Stimulated activated memory B cell treated with anti-CD40 and anti-IgM and Interleukin-4, amounts not matched to agents 10 μg/mL and 1 μg/mL and 100 μg/mL, for 72 hours (primary cell): ENCODE results near the gene TTLL12.

Experiments used
- ATAC-seq: fragments of 150-1000 bp; cut with Tn5 transposase; 2 replicates; pipeline ENCODE4 v1.10.0; 2021
- H3K27ac Mint-ChIP-seq: one replicate; pipeline ENCODE4 v1.8.0; 2022; ENCODE audit warnings: mild to moderate bottlenecking, mixed read lengths
- H3K27me3 Mint-ChIP-seq: one replicate; pipeline ENCODE4 v1.8.0; 2022; ENCODE audit warnings: mixed read lengths
- H3K36me3 Mint-ChIP-seq: one replicate; pipeline ENCODE4 v1.8.0; 2022; ENCODE audit warnings: mixed read lengths
- H3K4me1 Mint-ChIP-seq: one replicate; pipeline ENCODE4 v1.8.0; 2022; ENCODE audit warnings: mixed read lengths
- H3K4me3 Mint-ChIP-seq: one replicate; pipeline ENCODE4 v1.8.0; 2022; ENCODE audit warnings: mild to moderate bottlenecking, moderate library complexity, mixed read lengths
- H3K9me3 Mint-ChIP-seq: one replicate; pipeline ENCODE4 v1.8.0; 2022; ENCODE audit warnings: mixed read lengths

The TTLL12 gene

DNA sequence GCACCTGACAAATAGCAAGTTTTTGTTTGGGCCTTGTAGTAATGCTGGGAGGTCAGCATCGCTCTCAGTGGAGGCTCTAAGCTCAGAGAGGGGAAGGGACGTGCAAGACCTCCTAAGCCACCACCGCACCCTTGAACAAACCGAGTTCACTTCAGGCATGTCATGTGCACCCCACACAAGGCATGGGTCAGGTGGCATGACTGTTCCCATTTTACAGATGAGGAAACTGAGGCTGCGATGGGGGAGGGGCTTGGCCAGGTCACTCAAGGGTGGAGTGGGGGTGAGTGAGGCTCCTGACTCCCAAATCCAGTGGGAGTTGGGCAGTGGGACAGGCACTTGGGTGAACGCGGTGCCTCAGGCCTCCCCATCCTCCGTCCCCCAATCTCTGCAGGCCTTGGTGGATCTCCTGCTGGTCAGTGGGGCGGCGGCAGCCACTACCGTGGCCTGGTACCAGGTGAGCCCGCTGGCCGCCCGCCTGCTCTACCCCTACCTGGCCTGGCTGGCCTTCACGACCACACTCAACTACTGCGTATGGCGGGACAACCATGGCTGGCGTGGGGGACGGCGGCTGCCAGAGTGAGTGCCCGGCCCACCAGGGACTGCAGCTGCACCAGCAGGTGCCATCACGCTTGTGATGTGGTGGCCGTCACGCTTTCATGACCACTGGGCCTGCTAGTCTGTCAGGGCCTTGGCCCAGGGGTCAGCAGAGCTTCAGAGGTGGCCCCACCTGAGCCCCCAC is 24.4 kb downstream of the TTLL12 start:
- H3K27me3 Mint-ChIP-seq: no peaks in the 10 kb centered on the region
- no peak overlapping the region for H3K27ac Mint-ChIP-seq
- H3K4me1 Mint-ChIP-seq: peaks cover 19% of the 10 kb centered on the region

GRCh38 chr22:43160497-43161126 is 26.3 kb downstream of the TTLL12 start:
- peaks cover 28% of the 10 kb centered on the region for H3K4me1 Mint-ChIP-seq
- no peak for ATAC-seq
- H3K9me3 Mint-ChIP-seq: no peaks in the 10 kb centered on the region
- H3K36me3 Mint-ChIP-seq: peaks cover 5% of the 10 kb centered on the region
- H3K27ac Mint-ChIP-seq: no peak overlapping the region
- no peak overlapping the region for H3K4me3 Mint-ChIP-seq
- no peaks in the 10 kb centered on the region for H3K27me3 Mint-ChIP-seq

More for the DNA sequence above, 24.4 kb downstream of the TTLL12 start:
- H3K9me3 Mint-ChIP-seq: no peaks in the 10 kb centered on the region
- no peak for ATAC-seq
- no peak overlapping the region for H3K4me3 Mint-ChIP-seq
- H3K36me3 Mint-ChIP-seq: peaks cover 22% of the 10 kb centered on the region

- H3K27me3 Mint-ChIP-seq: no peaks in the 10 kb centered on the region
- ATAC-seq: no peak
- H3K4me3 Mint-ChIP-seq: no peak overlapping the region
- no peaks in the 10 kb centered on the region for H3K9me3 Mint-ChIP-seq
- H3K27ac Mint-ChIP-seq: no peak overlapping the region
- H3K36me3 Mint-ChIP-seq: peaks cover 5% of the 10 kb centered on the region
- H3K4me1 Mint-ChIP-seq: peaks cover 35% of the 10 kb centered on the region
Observed at GRCh38 chr22:43159484-43160178, 27.3 kb downstream of the TTLL12 start.

DNA sequence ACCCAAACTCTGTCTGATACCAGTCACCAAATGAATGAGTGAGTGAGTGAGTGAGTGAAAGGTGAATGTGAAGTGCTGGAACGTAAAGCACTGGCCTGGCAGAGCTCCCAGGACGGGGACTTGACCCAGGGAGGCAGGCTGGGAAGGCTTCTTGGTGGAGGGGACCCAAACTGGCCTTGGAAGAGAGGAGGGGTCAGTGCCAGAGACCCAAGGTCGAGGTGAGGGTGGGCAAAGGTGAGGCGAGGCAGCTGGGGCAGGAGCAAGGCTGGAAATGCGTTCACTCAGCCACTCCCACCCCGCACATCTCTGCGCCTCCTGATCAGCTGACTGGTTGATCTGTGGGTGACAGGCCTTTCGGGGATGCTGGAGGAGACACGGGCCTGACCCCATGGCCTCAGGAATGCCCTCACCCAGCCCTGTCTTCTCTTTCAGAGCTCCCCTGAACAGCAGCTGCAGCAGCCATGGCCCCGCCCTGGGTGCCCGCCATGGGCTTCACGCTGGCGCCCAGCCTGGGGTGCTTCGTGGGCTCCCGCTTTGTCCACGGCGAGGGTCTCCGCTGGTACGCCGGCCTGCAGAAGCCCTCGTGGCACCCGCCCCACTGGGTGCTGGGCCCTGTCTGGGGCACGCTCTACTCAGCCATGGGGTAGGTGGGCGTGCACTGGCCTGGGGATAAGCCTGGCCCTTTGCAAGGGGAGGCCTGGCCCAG is 28.0 kb downstream of the TTLL12 start:
- peaks cover 5% of the 10 kb centered on the region for H3K36me3 Mint-ChIP-seq
- no peaks in the 10 kb centered on the region for H3K27me3 Mint-ChIP-seq
- no peak overlapping the region for H3K4me3 Mint-ChIP-seq
- no peaks in the 10 kb centered on the region for H3K9me3 Mint-ChIP-seq
- H3K27ac Mint-ChIP-seq: no peak overlapping the region
- no peak for ATAC-seq
- H3K4me1 Mint-ChIP-seq: peaks cover 35% of the 10 kb centered on the region

GRCh38 chr22:43157874-43158546 is 28.9 kb downstream of the TTLL12 start:
- Mint-ChIP-seq H3K27ac (no peak overlapping the region), H3K4me1 (peaks cover 35% of the 10 kb centered on the region), H3K27me3 (peaks cover 4% of the 10 kb centered on the region), H3K36me3 (peaks cover 5% of the 10 kb centered on the region), H3K9me3 (no peaks in the 10 kb centered on the region), H3K4me3 (no peak overlapping the region)
- no peak for ATAC-seq

DNA sequence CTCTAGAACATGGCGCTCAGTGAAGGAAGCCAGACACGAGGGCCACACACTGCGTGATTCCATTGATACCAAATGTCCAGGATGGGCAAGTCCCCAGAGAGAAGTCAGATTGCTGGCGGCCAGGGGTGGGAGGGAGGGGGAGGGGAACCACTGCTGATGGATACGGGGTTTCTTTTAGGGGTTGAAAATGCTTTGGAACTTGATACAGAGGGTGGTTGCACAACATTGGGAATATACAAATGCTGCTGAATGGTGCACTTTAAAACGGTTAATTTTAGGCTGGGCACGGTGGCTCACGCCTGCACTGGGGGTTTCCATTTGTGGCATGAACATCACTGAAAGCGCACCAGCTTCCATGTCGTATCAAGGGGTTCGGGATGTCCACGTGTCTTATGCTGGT is 30.5 kb downstream of the TTLL12 start:
- Mint-ChIP-seq H3K9me3 (no peaks in the 10 kb centered on the region), H3K36me3 (no peaks in the 10 kb centered on the region), H3K27me3 (peaks cover 9% of the 10 kb centered on the region), H3K4me1 (peaks cover 42% of the 10 kb centered on the region), H3K27ac (no peak overlapping the region), H3K4me3 (peak overlapping the region; percentile 41)
- no peak for ATAC-seq

DNA sequence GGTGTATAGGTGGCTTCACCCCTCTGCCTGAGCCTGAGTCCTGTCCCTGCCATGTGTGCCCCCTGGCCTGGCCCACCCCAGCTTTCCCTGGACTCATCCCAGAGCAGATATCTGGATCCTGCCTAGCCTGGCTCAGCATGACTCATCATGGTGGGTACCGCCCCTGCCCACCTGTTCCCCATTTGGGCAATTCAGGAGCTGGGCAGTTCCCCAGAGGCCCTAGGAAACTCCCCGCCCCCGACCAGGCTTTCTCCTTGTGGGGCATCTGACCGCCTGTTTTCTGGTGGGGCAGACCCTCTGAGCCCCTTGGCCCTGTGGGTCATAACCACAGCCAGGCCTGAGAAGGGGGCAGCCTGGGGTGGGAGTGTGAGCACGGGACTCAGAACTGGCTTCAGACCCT is 31.1 kb downstream of the TTLL12 start:
- Mint-ChIP-seq H3K4me1 (peaks cover 48% of the 10 kb centered on the region), H3K4me3 (peak overlapping the region; percentile 41), H3K27me3 (peaks cover 9% of the 10 kb centered on the region), H3K27ac (no peak overlapping the region), H3K9me3 (no peaks in the 10 kb centered on the region), H3K36me3 (no peaks in the 10 kb centered on the region)
- ATAC-seq: peak; percentile 9

DNA sequence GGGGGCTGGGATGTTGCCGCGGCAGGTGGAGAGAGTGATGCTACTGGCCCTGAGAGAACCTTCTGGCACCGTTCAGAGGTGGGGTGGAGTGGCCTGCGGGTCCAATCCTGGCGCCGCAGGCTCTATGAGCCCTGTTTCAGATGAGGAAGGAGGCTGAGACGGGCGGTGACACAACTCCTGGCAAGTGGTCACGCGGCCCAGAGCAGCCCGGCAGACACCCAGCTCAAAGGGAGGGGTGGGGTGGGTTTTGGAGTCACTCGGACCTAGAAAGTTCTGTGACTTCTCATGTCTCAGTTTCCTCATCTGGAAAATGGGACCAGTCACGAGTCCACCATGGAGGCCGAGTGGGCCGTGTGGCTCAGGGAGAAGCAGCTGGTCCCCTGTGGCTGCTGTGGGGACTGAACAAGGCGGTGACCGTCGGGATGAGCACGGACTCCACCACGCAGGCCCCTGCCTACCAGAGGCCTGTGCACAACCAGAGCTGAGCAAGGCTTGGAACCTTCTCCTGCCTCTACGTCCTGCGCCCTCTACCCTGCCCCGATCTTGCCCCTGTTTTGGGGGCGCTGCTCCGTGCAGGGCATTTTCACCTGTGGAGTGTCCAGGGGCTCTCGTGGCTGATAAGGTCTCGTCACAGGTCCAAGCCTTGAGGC is 31.9 kb downstream of the TTLL12 start:
- Mint-ChIP-seq H3K27me3 (peaks cover 9% of the 10 kb centered on the region), H3K9me3 (no peaks in the 10 kb centered on the region), H3K36me3 (no peaks in the 10 kb centered on the region), H3K4me1 (peaks cover 53% of the 10 kb centered on the region), H3K27ac (peak overlapping the region; percentile 46), H3K4me3 (no peak overlapping the region)
- ATAC-seq: no peak

DNA sequence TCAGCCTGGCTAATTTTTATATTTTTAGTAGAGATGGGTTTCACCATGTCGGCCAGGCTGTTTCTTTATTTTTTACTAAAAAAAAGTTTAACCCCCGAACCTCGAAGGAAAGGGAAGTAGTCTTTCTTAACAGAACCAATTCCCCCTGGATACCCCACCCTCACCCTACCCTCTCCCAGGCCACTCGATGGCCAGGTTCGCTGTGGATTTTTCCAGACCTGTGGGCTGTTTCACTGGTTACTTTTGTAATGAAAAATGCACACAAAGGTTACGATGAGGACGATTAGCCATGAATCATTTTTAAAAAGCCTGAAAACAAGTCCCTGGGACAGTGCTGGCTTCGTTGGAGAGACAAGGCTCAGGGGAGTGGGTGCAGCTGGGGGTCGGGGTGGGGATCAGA is 33.0 kb downstream of the TTLL12 start:
- Mint-ChIP-seq H3K27me3 (peaks cover 9% of the 10 kb centered on the region), H3K36me3 (no peaks in the 10 kb centered on the region), H3K4me3 (peak overlapping the region; percentile 43), H3K4me1 (peaks cover 55% of the 10 kb centered on the region), H3K27ac (no peak overlapping the region), H3K9me3 (no peaks in the 10 kb centered on the region)
- ATAC-seq: peak; percentile 25

DNA sequence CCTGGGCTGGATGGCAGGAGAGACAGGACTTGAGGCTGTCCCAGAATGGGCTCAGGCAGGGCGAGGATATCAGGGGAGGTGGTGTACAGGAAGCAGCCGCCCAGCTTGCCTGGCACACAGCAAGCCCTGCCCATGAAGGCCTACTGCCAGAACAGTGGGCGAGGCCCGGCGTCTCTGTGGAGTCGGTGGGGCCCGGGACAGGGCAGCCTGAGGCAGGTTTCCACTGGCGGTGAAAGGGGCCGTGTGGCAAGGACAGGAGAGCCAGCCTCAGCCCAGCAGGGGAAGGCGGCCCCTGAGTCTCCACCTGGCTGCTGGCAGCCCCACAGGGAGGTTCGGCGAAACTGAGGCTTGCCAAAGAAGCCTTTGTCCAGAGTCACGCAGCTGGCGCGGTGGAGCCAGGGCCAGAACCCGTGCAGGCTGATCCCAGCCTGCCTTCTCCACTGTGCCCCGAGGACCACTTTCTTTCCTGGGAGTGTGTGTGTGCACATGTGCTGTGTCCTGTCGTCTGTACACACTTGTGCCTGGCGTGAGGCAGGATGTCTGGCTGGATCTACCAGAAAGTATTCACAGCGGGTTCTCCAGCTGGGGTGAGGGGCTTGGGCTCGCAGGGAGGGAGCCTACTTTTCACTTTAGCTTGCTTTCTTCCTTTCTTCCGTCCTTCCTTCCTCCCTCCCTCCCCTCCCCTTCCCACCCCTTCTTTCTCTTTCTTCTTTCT is 34.4 kb downstream of the TTLL12 start:
- H3K27ac Mint-ChIP-seq: peak overlapping the region; percentile 29
- peak; percentile 69 for ATAC-seq
- peaks cover 68% of the 10 kb centered on the region for H3K4me1 Mint-ChIP-seq
- H3K9me3 Mint-ChIP-seq: no peaks in the 10 kb centered on the region
- peak overlapping the region; percentile 77 for H3K4me3 Mint-ChIP-seq
- H3K36me3 Mint-ChIP-seq: no peaks in the 10 kb centered on the region
- H3K27me3 Mint-ChIP-seq: peaks cover 9% of the 10 kb centered on the region

DNA sequence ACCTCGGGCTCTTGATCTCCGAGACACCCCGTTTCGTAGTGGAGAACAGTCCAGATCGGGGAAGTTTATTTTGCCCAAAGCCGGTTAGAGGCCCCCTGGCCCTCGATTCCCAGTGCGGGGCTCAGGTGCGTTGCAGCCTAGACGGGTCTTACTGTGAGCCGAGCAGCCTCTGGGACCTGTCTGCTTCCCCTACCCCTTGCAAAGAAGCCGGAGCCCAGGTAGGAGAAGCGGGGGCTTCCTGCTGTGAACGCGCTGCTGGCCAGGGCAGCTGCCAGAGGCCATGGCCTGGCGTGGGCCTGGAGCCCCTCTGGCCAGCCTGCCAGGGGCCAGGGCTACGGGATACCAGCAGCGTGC is 35.0 kb downstream of the TTLL12 start:
- ATAC-seq: peak; percentile 10

DNA sequence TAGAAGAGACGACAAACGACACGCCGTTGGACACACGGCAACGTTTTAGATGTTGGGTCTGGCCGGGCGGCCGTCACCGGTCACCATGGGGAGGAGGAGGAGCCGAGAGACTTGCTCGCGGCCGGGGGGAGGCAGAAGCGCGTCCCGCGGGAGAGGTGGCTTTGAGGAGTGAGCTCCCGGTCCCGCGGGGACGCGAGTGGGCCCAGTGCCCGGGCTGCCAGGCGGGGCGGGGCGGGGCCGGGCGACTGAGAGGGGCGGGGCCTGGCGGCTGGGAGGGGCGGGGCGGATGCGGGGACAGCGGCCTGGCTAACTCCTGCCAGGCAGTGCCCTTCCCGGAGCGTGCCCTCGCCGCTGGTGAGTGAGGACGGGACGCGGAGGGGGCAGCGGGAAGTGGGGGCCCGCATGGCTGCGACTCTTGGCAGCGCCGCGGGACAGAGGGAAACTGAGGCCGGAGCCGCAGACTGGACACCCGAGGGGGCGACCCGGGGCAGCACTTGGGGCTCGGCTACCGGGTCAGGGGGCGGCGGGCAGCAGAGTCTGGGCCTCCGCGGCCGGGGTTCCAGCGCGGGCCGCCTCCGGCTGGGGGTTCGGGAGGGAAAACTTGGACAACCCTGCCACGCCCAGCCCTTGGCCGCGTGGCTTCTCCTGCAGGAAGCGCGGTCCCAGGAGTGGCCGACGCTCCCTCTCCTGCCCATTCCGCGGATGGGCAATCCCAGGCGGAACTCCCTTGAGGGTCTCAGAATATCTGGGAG is 35.5 kb downstream of the TTLL12 start, which contains the start of gene TSPO:
TSS of gene TSPO (plus strand) at position 309 of the 752 bp plus-strand sequence. CDS start 7,680 bp downstream, outside the sequence.
- H3K9me3 Mint-ChIP-seq: no peaks in the 10 kb centered on the region
- peaks cover 78% of the 10 kb centered on the region for H3K4me1 Mint-ChIP-seq
- peak within 1 kb of the TSS; percentile 29 for H3K27ac Mint-ChIP-seq
- no peaks in the 10 kb centered on the region for H3K36me3 Mint-ChIP-seq
- ATAC-seq: peak; percentile 70
- peaks cover 9% of the 10 kb centered on the region for H3K27me3 Mint-ChIP-seq
- peak within 1 kb of the TSS; percentile 80 for H3K4me3 Mint-ChIP-seq

More for the DNA sequence above, 35.0 kb downstream of the TTLL12 start:
- Mint-ChIP-seq H3K4me1 (peaks cover 74% of the 10 kb centered on the region), H3K4me3 (peak overlapping the region; percentile 77), H3K9me3 (no peaks in the 10 kb centered on the region), H3K27ac (peak overlapping the region; percentile 29), H3K36me3 (no peaks in the 10 kb centered on the region), H3K27me3 (peaks cover 9% of the 10 kb centered on the region)

DNA sequence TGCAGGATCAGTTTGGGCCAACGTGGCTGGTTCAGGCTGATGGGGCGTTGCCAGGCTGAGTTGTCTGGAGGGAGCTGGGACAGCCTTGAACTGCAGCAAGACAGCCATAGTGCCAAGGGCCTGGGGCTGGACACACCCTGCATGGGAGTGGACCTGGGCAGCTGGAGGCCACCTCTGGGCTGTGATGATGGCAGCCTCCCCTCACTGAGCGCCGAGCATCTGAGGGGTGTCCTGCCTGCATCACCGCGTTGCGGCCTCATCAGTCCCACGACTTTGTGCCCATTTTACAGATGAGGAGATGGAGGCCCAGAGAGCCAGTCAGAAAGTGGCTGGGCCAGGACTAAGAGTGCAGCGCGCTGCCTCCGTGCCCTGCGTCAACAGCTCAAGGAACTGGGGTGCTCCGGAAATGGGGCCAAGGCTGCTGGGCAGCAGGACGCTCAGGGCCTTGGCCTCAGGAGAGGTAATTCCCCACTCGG is 36.2 kb downstream of the TTLL12 start:
- Mint-ChIP-seq H3K9me3 (no peaks in the 10 kb centered on the region), H3K36me3 (no peaks in the 10 kb centered on the region), H3K4me1 (peaks cover 78% of the 10 kb centered on the region), H3K27me3 (peaks cover 9% of the 10 kb centered on the region), H3K4me3 (peak overlapping the region; percentile 80), H3K27ac (peak overlapping the region; percentile 29)
- ATAC-seq: no peak
